GM23248 (cell line): ENCODE data around the gene ATP6V0E1.

ENCODE experiments used
- EZH2 ChIP-seq: fragments of 200-600 bp; sonication (generic); IDR thresholded peaks from 2 replicates; pipeline ENCODE4 v1.6.1; 2018; ENCODE audit warnings: antibody characterized with exemption, mild to moderate bottlenecking; ENCODE audit not compliant: insufficient read depth, poor library complexity, severe bottlenecking
- EZH2phosphoT487 ChIP-seq: fragments of 200-600 bp; sonication (generic); IDR thresholded peaks from 2 replicates; pipeline ENCODE4 v1.6.1; 2018; ENCODE audit warnings: antibody characterized with exemption, moderate library complexity, mild to moderate bottlenecking, low read depth; ENCODE audit not compliant: insufficient read depth

GRCh38 chr5:172935096-172935495, 48.5 kb upstream of the ATP6V0E1 start:
- TF ChIP-seq EZH2 (no peak), EZH2phosphoT487 (no peak)
